ENCODE results near the gene TRMT2B. TPM values are rescaled to one million over a fixed set of nuclear protein-coding genes. Genes with fewer than 3 reads are reported as not detected.
A peak's percentile ranks its signal among the peaks of the same experiment; 100 is the strongest.

TRMT2B gene
- polyA plus RNA-seq (6.0 and 6.8 TPM in 2 replicates), polyA minus RNA-seq (12.7 and 16.8 TPM in 2 replicates)

- no peak within 1 kb of the TSS for H3K27ac ChIP-seq (ENCODE audit: low read length)
- no peak within 1 kb of the TSS for H3K4me2 ChIP-seq (ENCODE audit: low read length)
- H3K9me2 ChIP-seq (ENCODE audit: insufficient read depth, low read length), result no peaks in the 10 kb centered on the region
- peak within 1 kb of the TSS; percentile 72 for H3K4me3 ChIP-seq (ENCODE audit: low read length)
- no peaks in the 10 kb centered on the region for H3K36me3 ChIP-seq (ENCODE audit: insufficient read depth, low read length)
- H3K9me3 ChIP-seq (ENCODE audit: low read length), result no peaks in the 10 kb centered on the region
- TF ChIP-seq CTCF (IDR thresholded peaks at IDR 0.05; ENCODE audit: poor library complexity, severe bottlenecking) (no peak), MXI1 (conservative IDR thresholded peaks at IDR 0.05; ENCODE audit: poor library complexity, severe bottlenecking) (peak; percentile 58)
- no peaks in the 10 kb centered on the region for H3F3A ChIP-seq (ENCODE audit: insufficient read depth, low read length, poor library complexity, severe bottlenecking)
- no peaks in the 10 kb centered on the region for H4K20me1 ChIP-seq (ENCODE audit: insufficient read depth)
- peak within 1 kb of the TSS; percentile 27 for H2AFZ ChIP-seq (ENCODE audit: low read depth, low read length)
- no peaks in the 10 kb centered on the region for H3K27me3 ChIP-seq (ENCODE audit: insufficient read depth, low read depth, low read length)
- peak within 1 kb of the TSS; percentile 48 for H3K9ac ChIP-seq (ENCODE audit: low read length)
- H3K79me2 ChIP-seq (replicated peaks; ENCODE audit: insufficient read depth, low read length), result no peaks in the 10 kb centered on the region
Observed at GRCh38 chrX:101051549-101052302, at the start of gene TRMT2B. Gene TRMT2B, minus strand, starts transcription at chrX:101052111. Its CDS starts 9,822 bp downstream, at chrX:101042289.

GRCh38 chrX:101097546-101098453 is 45.9 kb upstream of the TRMT2B start, which contains the start of gene CENPI:
Gene CENPI, plus strand, starts transcription at chrX:101098204. Its CDS starts 2,867 bp downstream, at chrX:101101071.
- H3K9me2 ChIP-seq (ENCODE audit: insufficient read depth, low read length), result no peaks in the 10 kb centered on the region
- H3F3A ChIP-seq (ENCODE audit: insufficient read depth, low read length, poor library complexity, severe bottlenecking), result no peaks in the 10 kb centered on the region
- no peaks in the 10 kb centered on the region for H4K20me1 ChIP-seq (ENCODE audit: insufficient read depth)
- peak within 1 kb of the TSS; percentile 65 for H3K27ac ChIP-seq (ENCODE audit: low read length)
- no peaks in the 10 kb centered on the region for H3K36me3 ChIP-seq (ENCODE audit: insufficient read depth, low read length)
- H3K9me3 ChIP-seq (ENCODE audit: low read length), result no peaks in the 10 kb centered on the region
- H3K27me3 ChIP-seq (ENCODE audit: insufficient read depth, low read depth, low read length), result no peaks in the 10 kb centered on the region
- no peaks in the 10 kb centered on the region for H3K79me2 ChIP-seq (replicated peaks; ENCODE audit: insufficient read depth, low read length)
- peak within 1 kb of the TSS; percentile 64 for H3K4me3 ChIP-seq (ENCODE audit: low read length)
- H3K4me2 ChIP-seq (ENCODE audit: low read length), result peak within 1 kb of the TSS; percentile 51
- H3K9ac ChIP-seq (ENCODE audit: low read length), result peak within 1 kb of the TSS; percentile 56
- TF ChIP-seq SMC3 (conservative IDR thresholded peaks at IDR 0.05; ENCODE audit: poor library complexity) (peak; percentile 14), EP300 (conservative IDR thresholded peaks at IDR 0.05; ENCODE audit: poor library complexity, severe bottlenecking) (no peak), MXI1 (conservative IDR thresholded peaks at IDR 0.05; ENCODE audit: poor library complexity, severe bottlenecking) (peak; percentile 75), EZH2 (IDR thresholded peaks at IDR 0.05; ENCODE audit: borderline replicate concordance, insufficient read depth, low read length, poor library complexity, severe bottlenecking) (no peak), POLR2AphosphoS5 (IDR thresholded peaks at IDR 0.05) (peak; percentile 54)
- H2AFZ ChIP-seq (ENCODE audit: low read depth, low read length), result no peak within 1 kb of the TSS

GRCh38 chrX:101091817-101092216 is 39.9 kb upstream of the TRMT2B start:
- no peak overlapping the region for H3K27ac ChIP-seq (ENCODE audit: low read length)
- no peaks in the 10 kb centered on the region for H4K20me1 ChIP-seq (ENCODE audit: insufficient read depth)
- H3F3A ChIP-seq (ENCODE audit: insufficient read depth, low read length, poor library complexity, severe bottlenecking), result no peaks in the 10 kb centered on the region
- TF ChIP-seq MXI1 (conservative IDR thresholded peaks at IDR 0.05; ENCODE audit: poor library complexity, severe bottlenecking) (no peak), POLR2AphosphoS5 (IDR thresholded peaks at IDR 0.05) (no peak), RAD21 (conservative IDR thresholded peaks at IDR 0.05) (no peak), SMC3 (conservative IDR thresholded peaks at IDR 0.05; ENCODE audit: poor library complexity) (no peak), CTCF (IDR thresholded peaks at IDR 0.05; ENCODE audit: poor library complexity, severe bottlenecking) (no peak), REST (IDR thresholded peaks at IDR 0.05; ENCODE audit: borderline replicate concordance) (no peak), EZH2 (IDR thresholded peaks at IDR 0.05; ENCODE audit: borderline replicate concordance, insufficient read depth, low read length, poor library complexity, severe bottlenecking) (no peak)
- no peak overlapping the region for H2AFZ ChIP-seq (ENCODE audit: low read depth, low read length)
- H3K9ac ChIP-seq (ENCODE audit: low read length), result no peak overlapping the region
- no peaks in the 10 kb centered on the region for H3K36me3 ChIP-seq (ENCODE audit: insufficient read depth, low read length)
- no peaks in the 10 kb centered on the region for H3K79me2 ChIP-seq (replicated peaks; ENCODE audit: insufficient read depth, low read length)
- no peak overlapping the region for H3K4me3 ChIP-seq (ENCODE audit: low read length)
- no peaks in the 10 kb centered on the region for H3K27me3 ChIP-seq (ENCODE audit: insufficient read depth, low read depth, low read length)
- H3K9me2 ChIP-seq (ENCODE audit: insufficient read depth, low read length), result no peaks in the 10 kb centered on the region
- no peak overlapping the region for H3K4me2 ChIP-seq (ENCODE audit: low read length)
- no peaks in the 10 kb centered on the region for H3K9me3 ChIP-seq (ENCODE audit: low read length)

All from neural cell (in vitro differentiated cells).